HEK293 (cell line): Measurements from ENCODE around the gene ADAMTS8.

ENCODE experiments used
- CTCF ChIA-PET: fragments of 350-600 bp; formaldehyde crosslinking; extraction: SDS; loops from one replicate; lab custom pipeline; 2021; ENCODE audit warnings: antibody characterized with exemption; lab: Yijun Ruan, JAX
- POLR2A ChIA-PET: fragments of 300-600 bp; formaldehyde crosslinking; extraction: SDS; loops from one replicate; lab custom pipeline; 2020; ENCODE audit warnings: antibody characterized with exemption, inconsistent platforms; lab: Yijun Ruan, JAX
- H3K27ac ChIP-seq: fragments of 200-500 bp; sonication (Bioruptor generic); 2 replicates; pipeline ENCODE4 v1.5.1; 2014; ENCODE audit warnings: low read depth, low read length, control low read depth, inconsistent platforms; ENCODE audit errors: extremely low read depth
- H3K36me3 ChIP-seq, 2 experiments: fragments of 200-500 bp in 1 of 2; sonication (Bioruptor generic) in 1 of 2; 1 replicate in 1 of 2; 2 replicates in 1 of 2; pipeline ENCODE4 v1.5.1; 2014 to 2017; ENCODE audit warnings: inconsistent platforms in 2 of 2, low read length in 2 of 2; ENCODE audit not compliant: control insufficient read depth in 2 of 2, insufficient read depth in 1 of 2
- H3K4me1 ChIP-seq: fragments of 200-500 bp; sonication (Bioruptor generic); 2 replicates; pipeline ENCODE4 v1.5.1; 2014; ENCODE audit warnings: mild to moderate bottlenecking, low read length, inconsistent platforms; ENCODE audit not compliant: control insufficient read depth, insufficient read depth
- H3K4me3 ChIP-seq: 2 replicates; pipeline ENCODE4 v1.5.1; 2011; ENCODE audit warnings: low read depth, mild to moderate bottlenecking, control low read depth, low read length, moderate library complexity
- H3K9me3 ChIP-seq: fragments of 200-500 bp; sonication (Bioruptor generic); 2 replicates; pipeline ENCODE4 v1.5.1; 2014; ENCODE audit warnings: low read depth, low read length, inconsistent platforms; ENCODE audit not compliant: control insufficient read depth, insufficient read depth
- EGR2 ChIP-seq: fragments of 450-650 bp; formaldehyde crosslinking; IDR thresholded peaks from 2 replicates; pipeline ENCODE4 v1.5.1; 2016; ENCODE audit warnings: low read depth, missing biosample characterization, missing genetic modification characterization
- ELK4 ChIP-seq: IDR thresholded peaks from 2 replicates; pipeline ENCODE4 v1.6.1; 2011; ENCODE audit warnings: mild to moderate bottlenecking, low read depth, low read length, borderline replicate concordance
- GFI1B ChIP-seq: fragments of 450-650 bp; formaldehyde crosslinking; IDR thresholded peaks from 2 replicates; pipeline ENCODE4 v1.5.1; 2016; ENCODE audit warnings: missing biosample characterization, missing genetic modification characterization
- HOXD13 ChIP-seq: sonication (generic); formaldehyde crosslinking; IDR thresholded peaks from 2 replicates; pipeline ENCODE4 v1.8.0; 2022; ENCODE audit warnings: missing genetic modification reagents, borderline replicate concordance
- KLF17 ChIP-seq: fragments of 450-650 bp; formaldehyde crosslinking; IDR thresholded peaks from 2 replicates; pipeline ENCODE4 v1.5.1; 2016; ENCODE audit warnings: missing biosample characterization, missing genetic modification characterization
- SALL2 ChIP-seq: fragments of 450-650 bp; formaldehyde crosslinking; IDR thresholded peaks from 2 replicates; pipeline ENCODE4 v1.5.0; 2017; ENCODE audit warnings: missing biosample characterization, mild to moderate bottlenecking, missing genetic modification characterization, borderline replicate concordance
- SP7 ChIP-seq: fragments of 450-650 bp; formaldehyde crosslinking; IDR thresholded peaks from 2 replicates; pipeline ENCODE4 v1.5.1; 2016; ENCODE audit warnings: missing biosample characterization, missing genetic modification characterization
- ZBTB48 ChIP-seq: fragments of 450-650 bp; formaldehyde crosslinking; IDR thresholded peaks from 2 replicates; pipeline ENCODE4 v1.5.1; 2016; ENCODE audit warnings: missing biosample characterization, missing genetic modification characterization
- ZFHX2 ChIP-seq: fragments of 450-650 bp; formaldehyde crosslinking; conservative IDR thresholded peaks from 2 replicates; pipeline ENCODE4 v1.5.1; 2016; ENCODE audit warnings: missing biosample characterization, missing genetic modification characterization
- ZNF157 ChIP-seq: fragments of 450-650 bp; formaldehyde crosslinking; IDR thresholded peaks from 2 replicates; pipeline ENCODE4 v1.5.1; 2016; ENCODE audit warnings: missing biosample characterization, missing genetic modification characterization
- ZNF19 ChIP-seq: fragments of 450-650 bp; formaldehyde crosslinking; IDR thresholded peaks from 2 replicates; pipeline ENCODE4; 2016; ENCODE audit warnings: missing biosample characterization, missing genetic modification characterization, low read depth
- ZNF274 ChIP-seq, 2 experiments: fragments of 200-500 bp in 1 of 2; fragments of 450-650 bp in 1 of 2; sonication (Bioruptor generic) in 1 of 2; formaldehyde crosslinking in 1 of 2; IDR thresholded peaks; 2 replicates each; pipeline versions ENCODE4 v1.5.1 to v1.6.1; 2014 to 2016; ENCODE audit warnings: borderline replicate concordance in 1 of 2, inconsistent platforms in 1 of 2, low read length in 1 of 2, missing biosample characterization in 1 of 2, missing genetic modification characterization in 1 of 2
- ZNF280C ChIP-seq: fragments of 450-650 bp; formaldehyde crosslinking; IDR thresholded peaks from 2 replicates; pipeline ENCODE4 v1.5.1; 2016; ENCODE audit warnings: missing biosample characterization, missing genetic modification characterization
- ZNF324 ChIP-seq: fragments of 450-650 bp; formaldehyde crosslinking; IDR thresholded peaks from 2 replicates; pipeline ENCODE4 v1.5.1; 2016; ENCODE audit warnings: missing biosample characterization, missing genetic modification characterization
- ZNF362 ChIP-seq: fragments of 450-650 bp; formaldehyde crosslinking; IDR thresholded peaks from 2 replicates; pipeline ENCODE4 v1.5.1; 2016; ENCODE audit warnings: missing biosample characterization, missing genetic modification characterization
- ZNF433 ChIP-seq: fragments of 450-650 bp; formaldehyde crosslinking; IDR thresholded peaks from 2 replicates; pipeline ENCODE4 v1.5.1; 2016; ENCODE audit warnings: missing biosample characterization, missing genetic modification characterization, low read depth
- ZNF513 ChIP-seq: fragments of 450-650 bp; IDR thresholded peaks from 2 replicates; pipeline ENCODE4 v1.5.1; 2018; ENCODE audit warnings: missing biosample characterization, missing genetic modification characterization
- ZNF580 ChIP-seq: fragments of 450-650 bp; formaldehyde crosslinking; IDR thresholded peaks from 2 replicates; pipeline ENCODE4 v1.5.1; 2016; ENCODE audit warnings: missing biosample characterization, missing genetic modification characterization
- ZNF692 ChIP-seq: fragments of 450-650 bp; formaldehyde crosslinking; IDR thresholded peaks from 2 replicates; pipeline ENCODE4 v1.5.1; 2016; ENCODE audit warnings: missing biosample characterization, missing genetic modification characterization
- ZXDB ChIP-seq: fragments of 450-650 bp; formaldehyde crosslinking; IDR thresholded peaks from 2 replicates; pipeline ENCODE4 v1.5.1; 2016; ENCODE audit warnings: missing biosample characterization, missing genetic modification characterization

The ADAMTS8 gene

GRCh38 chr11:130403271-130403804, 25.1 kb downstream of the ADAMTS8 start:
- Histone ChIP-seq H3K4me3 (no peak overlapping the region), H3K9me3 (no peaks in the 10 kb centered on the region), H3K4me1 (0 out of 2 replicates have a peak, but pooled peaks cover 3% of the 10 kb centered on the region), H3K36me3 (no peaks in the 10 kb centered on the region)
- ChIA-PET CTCF (interaction anchor here (0.6 to 1.6 kb wide), 3 partner anchors 27 to 433 kb away, joined by 3 to 4 read pairs (median 3); no protein-coding TSS in a partner anchor), POLR2A (interaction anchor here (1.9 kb wide), 1 partner anchor 20 kb away, joined by 4 read pairs; no protein-coding TSS in a partner anchor)
- TF ChIP-seq EGR2 (tag by site-specific recombination): peak; percentile 87
- TF ChIP-seq ZNF580 (tag by site-specific recombination): no peak
- TF ChIP-seq ZXDB (tag by site-specific recombination): no peak
- no peak for TF ChIP-seq ZNF157 (tag by site-specific recombination)
- TF ChIP-seq ZFHX2: peak; percentile 89
- TF ChIP-seq, all 188 proteins: peak for 2
- H3K27ac ChIP-seq: no peak overlapping the region

- no peaks in the 10 kb centered on the region for H3K36me3 ChIP-seq
- ChIA-PET CTCF (interaction anchor here (0.6 to 1.6 kb wide), 2 partner anchors 28 to 432 kb away, joined by 3 to 4 read pairs; no protein-coding TSS in a partner anchor), POLR2A (no interaction called here)
- no peak overlapping the region for H3K4me3 ChIP-seq
- H3K27ac ChIP-seq: no peak overlapping the region
- no peaks in the 10 kb centered on the region for H3K9me3 ChIP-seq
- no peak for TF ChIP-seq ZNF274 (IDR thresholded peaks at IDR 0.05; ENCODE audit: low read length)
- no peak for TF ChIP-seq ZNF274 (tag by site-specific recombination; IDR thresholded peaks at IDR 0.05; ENCODE audit: borderline replicate concordance)
- TF ChIP-seq ZNF324: no peak
- no peak for TF ChIP-seq ZNF19 (tag by site-specific recombination)
- no peak for TF ChIP-seq GFI1B (tag by site-specific recombination)
- TF ChIP-seq ZNF692 (tag by site-specific recombination): no peak
- no peak for TF ChIP-seq ZNF513 (tag by site-specific recombination)
- TF ChIP-seq ZBTB48 (tag by site-specific recombination): no peak
- no peaks in the 10 kb centered on the region for H3K4me1 ChIP-seq
Observed at GRCh38 chr11:130402570-130402969, 25.8 kb downstream of the ADAMTS8 start.

GRCh38 chr11:130400781-130401483, 27.5 kb downstream of the ADAMTS8 start:
- Histone ChIP-seq H3K9me3 (no peaks in the 10 kb centered on the region), H3K4me1 (no peaks in the 10 kb centered on the region), H3K27ac (no peak overlapping the region), H3K36me3 (no peaks in the 10 kb centered on the region), H3K4me3 (no peak overlapping the region)
- POLR2A ChIA-PET: no interaction called here
- CTCF ChIA-PET: interaction anchor here (0.6 to 0.7 kb wide), 2 partner anchors 11 kb away, joined by 3 read pairs; no protein-coding TSS in a partner anchor
- TF ChIP-seq SALL2 (no peak), HOXD13 (no peak), ZNF280C (tag by site-specific recombination) (no peak), ZNF362 (no peak), SP7 (tag by site-specific recombination) (no peak), KLF17 (tag by site-specific recombination) (no peak), ZNF433 (tag by site-specific recombination) (no peak), ELK4 (no peak)
